Neural cell (in vitro differentiated cells): ENCODE measurements around the gene CD151. TPM values are rescaled to one million over a fixed set of nuclear protein-coding genes. Genes with fewer than 3 reads are reported as not detected.

Source experiments
- H2AFZ ChIP-seq: fragments of 200-600, 300-800 bp; sonication (generic), shearing (Covaris generic); 2 replicates; pipeline ENCODE4 v1.6.0; 2014; ENCODE audit warnings: low read depth, mild to moderate bottlenecking, antibody characterized with exemption, low read length, moderate library complexity
- H3F3A ChIP-seq: fragments of 200-600 bp; shearing (Covaris generic); 2 replicates; pipeline ENCODE4 v1.6.1; 2016; ENCODE audit warnings: mild to moderate bottlenecking, moderate library complexity, mixed read lengths, antibody characterized with exemption, low read length; ENCODE audit not compliant: insufficient read depth, poor library complexity, severe bottlenecking
- H3K27ac ChIP-seq: fragments of 200-600, 300-800 bp; sonication (generic), shearing (Covaris generic); 2 replicates; pipeline ENCODE4 v1.5.1; 2014; ENCODE audit warnings: mild to moderate bottlenecking, low read length, moderate library complexity
- H3K27me3 ChIP-seq: fragments of 300-800, 200-600 bp; sonication (generic), shearing (Covaris generic); 2 replicates; pipeline ENCODE4 v1.6.0; 2014; ENCODE audit warnings: mild to moderate bottlenecking, low read depth, low read length, moderate library complexity; ENCODE audit not compliant: insufficient read depth
- H3K36me3 ChIP-seq: fragments of 300-800, 200-600 bp; sonication (generic), shearing (Covaris generic); 2 replicates; pipeline ENCODE4 v1.5.1; 2014; ENCODE audit warnings: mild to moderate bottlenecking, antibody characterized with exemption, low read length, moderate library complexity; ENCODE audit not compliant: insufficient read depth
- H3K4me2 ChIP-seq: fragments of 300-800, 200-600 bp; sonication (generic), shearing (Covaris generic); 2 replicates; pipeline ENCODE4 v1.6.0; 2014; ENCODE audit warnings: mild to moderate bottlenecking, low read length
- H3K4me3 ChIP-seq: fragments of 300-800, 200-600 bp; sonication (generic), shearing (Covaris generic); 2 replicates; pipeline ENCODE4 v1.5.1; 2014; ENCODE audit warnings: mild to moderate bottlenecking, low read length, moderate library complexity
- H3K79me2 ChIP-seq: fragments of 200-600 bp; shearing (Covaris generic); replicated peaks from 2 replicates; pipeline ENCODE4 v1.6.0; 2014; ENCODE audit warnings: mild to moderate bottlenecking, low read length, moderate library complexity; ENCODE audit not compliant: insufficient read depth
- H3K9ac ChIP-seq: fragments of 300-800, 200-600 bp; sonication (generic), shearing (Covaris generic); 2 replicates; pipeline ENCODE4 v1.6.1; 2016; ENCODE audit warnings: mild to moderate bottlenecking, low read length, mixed read lengths
- H3K9me2 ChIP-seq: fragments of 200-600 bp; shearing (Covaris generic); 2 replicates; pipeline ENCODE4 v1.6.1; 2016; ENCODE audit warnings: mild to moderate bottlenecking, low read length, mixed read lengths; ENCODE audit not compliant: insufficient read depth
- H3K9me3 ChIP-seq: fragments of 200-600, 300-800 bp; sonication (generic), shearing (Covaris generic); 2 replicates; pipeline ENCODE4 v1.6.1; 2016; ENCODE audit warnings: mild to moderate bottlenecking, mixed run types, low read length, moderate library complexity, mixed read lengths
- H4K20me1 ChIP-seq: fragments of 200-600 bp; shearing (Covaris generic); 2 replicates; pipeline ENCODE4 v1.6.1; 2016; ENCODE audit warnings: mild to moderate bottlenecking, mixed run types; ENCODE audit not compliant: insufficient read depth
- CTCF ChIP-seq: fragments of 450-650 bp; IDR thresholded peaks from 2 replicates; pipeline ENCODE4 v1.5.1; 2014; ENCODE audit warnings: antibody characterized with exemption, mild to moderate bottlenecking, moderate library complexity; ENCODE audit not compliant: poor library complexity, severe bottlenecking
- EZH2 ChIP-seq: fragments of 200-600, 300-800 bp; shearing (Covaris generic), sonication (generic); IDR thresholded peaks from 2 replicates; pipeline ENCODE4 v1.6.1; 2014; ENCODE audit warnings: antibody characterized with exemption, low read length, borderline replicate concordance, mild to moderate bottlenecking; ENCODE audit not compliant: insufficient read depth, poor library complexity, severe bottlenecking
- MXI1 ChIP-seq: fragments of 450-650 bp; conservative IDR thresholded peaks from 2 replicates; pipeline ENCODE4 v1.6.1; 2014; ENCODE audit warnings: antibody characterized with exemption, mild to moderate bottlenecking; ENCODE audit not compliant: poor library complexity, severe bottlenecking
- POLR2AphosphoS5 ChIP-seq: IDR thresholded peaks from 2 replicates; pipeline ENCODE4 v1.6.1; 2012
- REST ChIP-seq: IDR thresholded peaks from 2 replicates; pipeline ENCODE4 v1.6.1; 2012; ENCODE audit warnings: borderline replicate concordance
- SMC3 ChIP-seq: fragments of 450-650 bp; conservative IDR thresholded peaks from 2 replicates; pipeline ENCODE4 v1.6.1; 2014; ENCODE audit warnings: antibody characterized with exemption, mild to moderate bottlenecking, moderate library complexity; ENCODE audit not compliant: poor library complexity
- polyA plus RNA-seq: library from polyadenylated mRNA; depleted of rRNA; stranded (reverse); fragments of >200 nt; gene quantifications from 2 replicates; pipeline ENCODE4 v1.2.3, GENCODE V29; 2014

Gene CD151
- polyA plus RNA-seq, 1 donor from 2014 or later = 70.8 TPM

GRCh38 chr11:868802-869201, 36.0 kb downstream of the CD151 start:
- TF ChIP-seq CTCF (no peak), MXI1 (no peak), EZH2 (no peak), POLR2AphosphoS5 (no peak)
- H3K9me2 ChIP-seq = no peaks in the 10 kb centered on the region
- no peaks in the 10 kb centered on the region for H3K36me3 ChIP-seq
- H3K4me2 ChIP-seq = no peak overlapping the region
- no peak overlapping the region for H3K27ac ChIP-seq
- H3K4me3 ChIP-seq = no peak overlapping the region
- no peaks in the 10 kb centered on the region for H3K27me3 ChIP-seq
- H4K20me1 ChIP-seq = no peaks in the 10 kb centered on the region
- no peak overlapping the region for H3K9ac ChIP-seq
- H3K9me3 ChIP-seq = no peaks in the 10 kb centered on the region
- H3F3A ChIP-seq = no peaks in the 10 kb centered on the region
- no peaks in the 10 kb centered on the region for H3K79me2 ChIP-seq
- H2AFZ ChIP-seq = no peak overlapping the region

- H3K36me3 ChIP-seq = no peaks in the 10 kb centered on the region
- H3K9ac ChIP-seq = no peak overlapping the region
- no peaks in the 10 kb centered on the region for H3K27me3 ChIP-seq
- TF ChIP-seq MXI1 (no peak), CTCF (no peak), REST (no peak), SMC3 (no peak), POLR2AphosphoS5 (no peak)
- no peak overlapping the region for H2AFZ ChIP-seq
- no peak overlapping the region for H3K27ac ChIP-seq
- no peaks in the 10 kb centered on the region for H3K79me2 ChIP-seq
- H3K4me3 ChIP-seq = no peak overlapping the region
- no peaks in the 10 kb centered on the region for H3K9me2 ChIP-seq
- H3K9me3 ChIP-seq = no peaks in the 10 kb centered on the region
- H4K20me1 ChIP-seq = no peaks in the 10 kb centered on the region
- no peak overlapping the region for H3K4me2 ChIP-seq
- no peaks in the 10 kb centered on the region for H3F3A ChIP-seq
These were observed 36.8 kb downstream of the CD151 start for GRCh38 chr11:869399-870126.
